Neural cell (in vitro differentiated cells): ENCODE results near the gene NKAIN4. TPM values are rescaled to one million over a fixed set of nuclear protein-coding genes. Genes with fewer than 3 reads are reported as not detected.

Source experiments
- H2AFZ ChIP-seq: fragments of 200-600, 300-800 bp; sonication (generic), shearing (Covaris generic); 2 replicates; pipeline ENCODE4 v1.6.0; 2014; ENCODE audit warnings: low read depth, mild to moderate bottlenecking, antibody characterized with exemption, low read length, moderate library complexity
- H3F3A ChIP-seq: fragments of 200-600 bp; shearing (Covaris generic); 2 replicates; pipeline ENCODE4 v1.6.1; 2016; ENCODE audit warnings: mild to moderate bottlenecking, moderate library complexity, mixed read lengths, antibody characterized with exemption, low read length; ENCODE audit not compliant: insufficient read depth, poor library complexity, severe bottlenecking
- H3K27ac ChIP-seq: fragments of 200-600, 300-800 bp; sonication (generic), shearing (Covaris generic); 2 replicates; pipeline ENCODE4 v1.5.1; 2014; ENCODE audit warnings: mild to moderate bottlenecking, low read length, moderate library complexity
- H3K27me3 ChIP-seq: fragments of 300-800, 200-600 bp; sonication (generic), shearing (Covaris generic); 2 replicates; pipeline ENCODE4 v1.6.0; 2014; ENCODE audit warnings: mild to moderate bottlenecking, low read depth, low read length, moderate library complexity; ENCODE audit not compliant: insufficient read depth
- H3K36me3 ChIP-seq: fragments of 300-800, 200-600 bp; sonication (generic), shearing (Covaris generic); 2 replicates; pipeline ENCODE4 v1.5.1; 2014; ENCODE audit warnings: mild to moderate bottlenecking, antibody characterized with exemption, low read length, moderate library complexity; ENCODE audit not compliant: insufficient read depth
- H3K4me2 ChIP-seq: fragments of 300-800, 200-600 bp; sonication (generic), shearing (Covaris generic); 2 replicates; pipeline ENCODE4 v1.6.0; 2014; ENCODE audit warnings: mild to moderate bottlenecking, low read length
- H3K4me3 ChIP-seq: fragments of 300-800, 200-600 bp; sonication (generic), shearing (Covaris generic); 2 replicates; pipeline ENCODE4 v1.5.1; 2014; ENCODE audit warnings: mild to moderate bottlenecking, low read length, moderate library complexity
- H3K79me2 ChIP-seq: fragments of 200-600 bp; shearing (Covaris generic); replicated peaks from 2 replicates; pipeline ENCODE4 v1.6.0; 2014; ENCODE audit warnings: mild to moderate bottlenecking, low read length, moderate library complexity; ENCODE audit not compliant: insufficient read depth
- H3K9ac ChIP-seq: fragments of 300-800, 200-600 bp; sonication (generic), shearing (Covaris generic); 2 replicates; pipeline ENCODE4 v1.6.1; 2016; ENCODE audit warnings: mild to moderate bottlenecking, low read length, mixed read lengths
- H3K9me2 ChIP-seq: fragments of 200-600 bp; shearing (Covaris generic); 2 replicates; pipeline ENCODE4 v1.6.1; 2016; ENCODE audit warnings: mild to moderate bottlenecking, low read length, mixed read lengths; ENCODE audit not compliant: insufficient read depth
- H3K9me3 ChIP-seq: fragments of 200-600, 300-800 bp; sonication (generic), shearing (Covaris generic); 2 replicates; pipeline ENCODE4 v1.6.1; 2016; ENCODE audit warnings: mild to moderate bottlenecking, mixed run types, low read length, moderate library complexity, mixed read lengths
- H4K20me1 ChIP-seq: fragments of 200-600 bp; shearing (Covaris generic); 2 replicates; pipeline ENCODE4 v1.6.1; 2016; ENCODE audit warnings: mild to moderate bottlenecking, mixed run types; ENCODE audit not compliant: insufficient read depth
- CTCF ChIP-seq: fragments of 450-650 bp; IDR thresholded peaks from 2 replicates; pipeline ENCODE4 v1.5.1; 2014; ENCODE audit warnings: antibody characterized with exemption, mild to moderate bottlenecking, moderate library complexity; ENCODE audit not compliant: poor library complexity, severe bottlenecking
- RAD21 ChIP-seq: fragments of 450-650 bp; conservative IDR thresholded peaks from 2 replicates; pipeline ENCODE4 v1.6.1; 2014; ENCODE audit warnings: antibody characterized with exemption, mild to moderate bottlenecking, moderate library complexity
- REST ChIP-seq: IDR thresholded peaks from 2 replicates; pipeline ENCODE4 v1.6.1; 2012; ENCODE audit warnings: borderline replicate concordance
- polyA plus RNA-seq: library from polyadenylated mRNA; depleted of rRNA; stranded (reverse); fragments of >200 nt; gene quantifications from 2 replicates; pipeline ENCODE4 v1.2.3, GENCODE V29; 2014

The NKAIN4 gene
- polyA plus RNA-seq, 1 donor from 2014 or later, result 11.2 TPM

- H3K9me3 ChIP-seq, result no peaks in the 10 kb centered on the region
- no peaks in the 10 kb centered on the region for H3K36me3 ChIP-seq
- no peak overlapping the region for H2AFZ ChIP-seq
- H3K9ac ChIP-seq, result no peak overlapping the region
- TF ChIP-seq REST, result no peak
- H3K4me3 ChIP-seq, result no peak overlapping the region
- no peaks in the 10 kb centered on the region for H3K9me2 ChIP-seq
- H3F3A ChIP-seq, result no peaks in the 10 kb centered on the region
- H3K79me2 ChIP-seq, result peaks cover 7% of the 10 kb centered on the region
- no peak overlapping the region for H3K4me2 ChIP-seq
- no peaks in the 10 kb centered on the region for H3K27me3 ChIP-seq
- H4K20me1 ChIP-seq, result peaks cover 7% of the 10 kb centered on the region
- H3K27ac ChIP-seq, result no peak overlapping the region
These were observed 48.4 kb downstream of the NKAIN4 start for GRCh38 chr20:63205896-63206295.

- Histone ChIP-seq H3K9ac (no peak overlapping the region), H3K79me2 (peaks cover 6% of the 10 kb centered on the region), H2AFZ (no peak overlapping the region), H3K27ac (no peak overlapping the region), H3K9me2 (no peaks in the 10 kb centered on the region), H3K27me3 (no peaks in the 10 kb centered on the region), H3K4me3 (no peak overlapping the region), H3K4me2 (no peak overlapping the region), H4K20me1 (peaks cover 9% of the 10 kb centered on the region), H3K9me3 (no peaks in the 10 kb centered on the region), H3K36me3 (no peaks in the 10 kb centered on the region), H3F3A (no peaks in the 10 kb centered on the region)
- TF ChIP-seq REST (no peak), RAD21 (no peak), CTCF (no peak)
These were observed 49.9 kb downstream of the NKAIN4 start for GRCh38 chr20:63204362-63204761.
